HL-60 (cell line): ENCODE data around the gene ZNF613.
A peak's percentile ranks its signal among the peaks of the same experiment; 100 is the strongest.

ENCODE experiments used
- DNase-seq, 2 experiments: peaks; one replicate each; pipeline ENCODE4 v3.0.0-alpha.2; 2010 to 2020; ENCODE audit warnings: low read depth in 1 of 2, low spot score in 1 of 2
- H3K27ac ChIP-seq: fragments of 250-450 bp; sonication (Bioruptor Pico); replicated peaks from 2 replicates; pipeline ENCODE4 v1.5.1; 2020; ENCODE audit warnings: mild to moderate bottlenecking, moderate library complexity
- H3K27me3 ChIP-seq: fragments of 250-450 bp; sonication (Bioruptor Pico); 2 replicates; pipeline ENCODE4 v1.5.1; 2021; ENCODE audit warnings: mild to moderate bottlenecking, moderate library complexity; ENCODE audit not compliant: insufficient read depth, poor library complexity, severe bottlenecking
- H3K4me3 ChIP-seq: replicated peaks from 2 replicates; pipeline ENCODE4 v1.5.1; 2011; ENCODE audit warnings: mild to moderate bottlenecking, control low read depth, low read length; ENCODE audit not compliant: insufficient read depth
- GABPA ChIP-seq: IDR thresholded peaks from 2 replicates; pipeline ENCODE4 v1.6.1; 2012; ENCODE audit warnings: low read depth
- POLR2AphosphoS5 ChIP-seq: IDR thresholded peaks from 2 replicates; pipeline ENCODE4 v1.6.1; 2012; ENCODE audit warnings: low read depth
- SPI1 ChIP-seq: IDR thresholded peaks from 2 replicates; pipeline ENCODE4 v1.6.1; 2012; ENCODE audit warnings: low read depth, mild to moderate bottlenecking, borderline replicate concordance
- long read RNA-seq: library from polyadenylated mRNA; unstranded; transcript quantifications from one replicate; pipeline ENCODE4 v2.0.0, GENCODE V29; 2020
- TF ChIP-seq, protein P1 (sequence below): IDR thresholded peaks from one replicate; pipeline ENCODE4 v1.5.1; 2011; ENCODE audit warnings: low read length, control low read depth, inconsistent platforms; ENCODE audit not compliant: insufficient read depth
- TF ChIP-seq, protein P2 (sequence below): IDR thresholded peaks from 2 replicates; pipeline ENCODE4 v1.6.1; 2012; ENCODE audit warnings: low read depth; ENCODE audit not compliant: insufficient replicate concordance

The ZNF613 gene
- long read RNA-seq, partial matches to known transcripts: 0 of 8 reads
- long read RNA-seq, other reads (novel, unspliced or antisense): 5 of 8 reads

DNA sequence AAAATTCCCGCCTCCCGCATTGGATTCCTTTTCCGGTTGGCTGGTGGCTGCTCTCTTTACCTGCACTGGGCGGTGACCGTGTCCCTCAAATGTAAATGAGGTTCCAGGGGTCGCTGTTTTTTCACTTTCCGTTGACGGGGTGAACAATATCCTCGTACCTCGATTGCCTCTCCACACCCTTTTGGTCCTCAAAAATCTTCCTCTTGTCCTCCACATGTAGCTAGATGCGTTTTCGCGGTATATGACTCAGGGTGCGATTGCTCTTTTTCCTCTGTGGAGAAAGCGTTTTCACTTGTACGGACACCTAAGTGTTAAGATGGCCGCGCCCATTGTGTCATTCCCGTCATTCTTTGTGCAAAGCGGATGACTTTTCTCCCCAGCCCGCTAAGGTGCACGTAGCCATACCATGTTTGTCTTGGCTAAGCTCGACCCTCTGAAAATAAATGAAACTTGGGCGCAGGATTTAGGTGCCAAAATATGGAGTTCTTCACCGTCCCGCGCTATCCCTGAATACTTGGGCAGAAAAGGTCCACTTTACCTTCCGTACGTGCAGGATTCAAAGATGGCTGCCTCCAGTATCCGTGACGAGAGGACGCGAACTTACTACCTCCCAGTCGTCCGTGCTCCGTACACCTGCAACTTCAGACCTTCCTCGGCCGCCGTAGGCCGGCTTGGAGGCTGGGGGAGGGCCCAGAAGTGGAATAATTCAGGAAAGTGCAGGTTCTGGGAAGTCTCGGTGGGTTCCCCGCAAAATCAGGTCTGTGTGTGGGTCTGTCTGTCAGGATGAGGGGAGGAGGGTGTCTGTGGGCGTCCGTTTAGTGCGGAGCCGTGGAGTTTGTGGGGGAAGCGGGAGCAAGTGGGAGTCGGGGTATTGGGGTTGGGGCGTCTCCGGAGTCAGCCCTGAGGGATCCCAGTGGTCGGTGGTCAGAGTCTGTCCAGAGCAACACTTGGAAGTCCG, at the start of gene ZNF613:
TSS of gene ZNF613 (plus strand) at position 689 of the 958 bp plus-strand sequence. CDS start 8,749 bp downstream, outside the sequence.
- Histone ChIP-seq H3K4me3 (peak within 1 kb of the TSS; percentile 88), H3K27me3 (no peaks in the 10 kb centered on the region), H3K27ac (peak within 1 kb of the TSS; percentile 92)
- TF ChIP-seq SPI1: no peak
- TF ChIP-seq, protein P1, sequence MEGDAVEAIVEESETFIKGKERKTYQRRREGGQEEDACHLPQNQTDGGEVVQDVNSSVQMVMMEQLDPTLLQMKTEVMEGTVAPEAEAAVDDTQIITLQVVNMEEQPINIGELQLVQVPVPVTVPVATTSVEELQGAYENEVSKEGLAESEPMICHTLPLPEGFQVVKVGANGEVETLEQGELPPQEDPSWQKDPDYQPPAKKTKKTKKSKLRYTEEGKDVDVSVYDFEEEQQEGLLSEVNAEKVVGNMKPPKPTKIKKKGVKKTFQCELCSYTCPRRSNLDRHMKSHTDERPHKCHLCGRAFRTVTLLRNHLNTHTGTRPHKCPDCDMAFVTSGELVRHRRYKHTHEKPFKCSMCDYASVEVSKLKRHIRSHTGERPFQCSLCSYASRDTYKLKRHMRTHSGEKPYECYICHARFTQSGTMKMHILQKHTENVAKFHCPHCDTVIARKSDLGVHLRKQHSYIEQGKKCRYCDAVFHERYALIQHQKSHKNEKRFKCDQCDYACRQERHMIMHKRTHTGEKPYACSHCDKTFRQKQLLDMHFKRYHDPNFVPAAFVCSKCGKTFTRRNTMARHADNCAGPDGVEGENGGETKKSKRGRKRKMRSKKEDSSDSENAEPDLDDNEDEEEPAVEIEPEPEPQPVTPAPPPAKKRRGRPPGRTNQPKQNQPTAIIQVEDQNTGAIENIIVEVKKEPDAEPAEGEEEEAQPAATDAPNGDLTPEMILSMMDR: no peak
- TF ChIP-seq GABPA: no peak
- TF ChIP-seq, protein P2, sequence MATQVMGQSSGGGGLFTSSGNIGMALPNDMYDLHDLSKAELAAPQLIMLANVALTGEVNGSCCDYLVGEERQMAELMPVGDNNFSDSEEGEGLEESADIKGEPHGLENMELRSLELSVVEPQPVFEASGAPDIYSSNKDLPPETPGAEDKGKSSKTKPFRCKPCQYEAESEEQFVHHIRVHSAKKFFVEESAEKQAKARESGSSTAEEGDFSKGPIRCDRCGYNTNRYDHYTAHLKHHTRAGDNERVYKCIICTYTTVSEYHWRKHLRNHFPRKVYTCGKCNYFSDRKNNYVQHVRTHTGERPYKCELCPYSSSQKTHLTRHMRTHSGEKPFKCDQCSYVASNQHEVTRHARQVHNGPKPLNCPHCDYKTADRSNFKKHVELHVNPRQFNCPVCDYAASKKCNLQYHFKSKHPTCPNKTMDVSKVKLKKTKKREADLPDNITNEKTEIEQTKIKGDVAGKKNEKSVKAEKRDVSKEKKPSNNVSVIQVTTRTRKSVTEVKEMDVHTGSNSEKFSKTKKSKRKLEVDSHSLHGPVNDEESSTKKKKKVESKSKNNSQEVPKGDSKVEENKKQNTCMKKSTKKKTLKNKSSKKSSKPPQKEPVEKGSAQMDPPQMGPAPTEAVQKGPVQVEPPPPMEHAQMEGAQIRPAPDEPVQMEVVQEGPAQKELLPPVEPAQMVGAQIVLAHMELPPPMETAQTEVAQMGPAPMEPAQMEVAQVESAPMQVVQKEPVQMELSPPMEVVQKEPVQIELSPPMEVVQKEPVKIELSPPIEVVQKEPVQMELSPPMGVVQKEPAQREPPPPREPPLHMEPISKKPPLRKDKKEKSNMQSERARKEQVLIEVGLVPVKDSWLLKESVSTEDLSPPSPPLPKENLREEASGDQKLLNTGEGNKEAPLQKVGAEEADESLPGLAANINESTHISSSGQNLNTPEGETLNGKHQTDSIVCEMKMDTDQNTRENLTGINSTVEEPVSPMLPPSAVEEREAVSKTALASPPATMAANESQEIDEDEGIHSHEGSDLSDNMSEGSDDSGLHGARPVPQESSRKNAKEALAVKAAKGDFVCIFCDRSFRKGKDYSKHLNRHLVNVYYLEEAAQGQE: no peak
- no peak for TF ChIP-seq POLR2AphosphoS5
- peak; percentile 91 to 94 for DNase-seq

DNA sequence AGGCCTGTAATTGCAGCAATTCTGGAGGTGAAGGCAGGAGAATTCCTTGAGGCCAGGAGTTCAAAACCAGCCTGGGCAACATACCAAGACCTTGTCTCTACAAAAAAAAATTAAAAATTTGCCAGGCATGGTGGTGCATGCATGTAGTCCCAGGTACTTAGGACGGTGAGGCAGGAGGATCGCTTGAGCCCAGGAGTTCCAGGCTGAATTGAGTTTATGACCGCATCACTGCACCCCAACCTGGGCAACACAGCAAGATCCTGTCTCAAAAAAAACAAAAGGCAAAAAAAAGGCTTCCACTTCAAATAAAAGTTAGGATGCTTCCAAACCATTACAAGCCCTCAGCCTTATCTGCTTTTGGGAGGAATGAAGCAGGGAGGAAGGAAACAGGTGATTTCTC, 44.8 kb upstream of the ZNF613 start:
- TF ChIP-seq SPI1: no peak
- TF ChIP-seq, protein P2: no peak
- TF ChIP-seq, protein P1: no peak
- no peak for TF ChIP-seq GABPA
- no peak for TF ChIP-seq POLR2AphosphoS5

DNA sequence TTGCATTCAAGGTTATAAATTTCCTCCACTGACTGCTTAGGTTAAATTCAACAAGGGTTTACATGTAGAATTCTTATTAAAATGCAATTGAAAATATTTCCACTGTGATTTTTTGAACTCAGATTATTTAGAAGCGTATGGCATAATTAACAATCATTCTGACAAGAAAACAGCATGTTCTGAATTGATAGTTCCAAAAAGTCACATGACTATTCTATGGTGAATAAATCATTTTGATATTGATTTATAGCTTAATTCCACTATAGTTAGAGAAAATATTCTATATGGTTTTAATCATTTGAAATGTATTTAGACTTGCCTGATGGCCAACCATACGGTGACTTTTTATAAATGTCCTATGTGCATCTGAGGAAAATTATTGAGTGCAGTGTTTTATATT, 42.6 kb upstream of the ZNF613 start:
- no peak for DNase-seq
- Histone ChIP-seq H3K27ac (no peak overlapping the region), H3K4me3 (no peak overlapping the region), H3K27me3 (no peaks in the 10 kb centered on the region)
- TF ChIP-seq POLR2AphosphoS5 (no peak), GABPA (no peak), SPI1 (no peak)
- TF ChIP-seq, protein P1: no peak
- TF ChIP-seq, protein P2: no peak

More for the DNA sequence above, 44.8 kb upstream of the ZNF613 start:
- Histone ChIP-seq H3K27ac (no peak overlapping the region), H3K4me3 (no peak overlapping the region), H3K27me3 (no peaks in the 10 kb centered on the region)
- no peak for DNase-seq
